Muscle of back (tissue), 13 donors: ENCODE measurements around the gene AQP10. TPM values are rescaled to one million over a fixed set of nuclear protein-coding genes. Genes with fewer than 3 reads are reported as not detected.
"Not testable (repeated sequence)": the region's sequence is repeated elsewhere in the genome, so short reads cannot be mapped to it uniquely, and the experiment has no call there.

ENCODE experiments used
- DNase-seq, 3 donors: peaks; one replicate each; pipeline versions ENCODE4 v3.0.0 to v3.0.0-alpha.2; 2013
- long read RNA-seq, 9 donors: transcript quantifications; one replicate each; lab custom pipeline, GENCODE V29; 2026
- polyA plus RNA-seq, 10 donors: library from polyadenylated mRNA; unstranded; fragments of 120-200 nt; gene quantifications; one replicate each; pipeline ENCODE4 v1.2.1, GENCODE V29; 2013; ENCODE audit not compliant: insufficient read length in 10 of 10

Gene AQP10
- polyA plus RNA-seq: under 1 TPM in 3 of 10 donors, not detected in 7; 0.07 to 0.26 (median 0.16) TPM
- long read RNA-seq, donor 1: 0 reads
- long read RNA-seq, donor 2: 0 reads
- long read RNA-seq, donor 3: 0 reads
- long read RNA-seq, donor 4: 0 reads
- long read RNA-seq, donor 5: 0 reads
- long read RNA-seq, donor 6: 0 reads
- long read RNA-seq, donor 7: 0 reads
- long read RNA-seq, donor 8: 0 reads
- long read RNA-seq, donor 9: 0 reads

- DNase-seq: no peak
Observed at GRCh38 chr1:154320882-154321608, at the start of gene AQP10. Gene AQP10, plus strand, starts transcription at chr1:154321093. Its CDS starts 63 bp downstream, at chr1:154321156.

DNA sequence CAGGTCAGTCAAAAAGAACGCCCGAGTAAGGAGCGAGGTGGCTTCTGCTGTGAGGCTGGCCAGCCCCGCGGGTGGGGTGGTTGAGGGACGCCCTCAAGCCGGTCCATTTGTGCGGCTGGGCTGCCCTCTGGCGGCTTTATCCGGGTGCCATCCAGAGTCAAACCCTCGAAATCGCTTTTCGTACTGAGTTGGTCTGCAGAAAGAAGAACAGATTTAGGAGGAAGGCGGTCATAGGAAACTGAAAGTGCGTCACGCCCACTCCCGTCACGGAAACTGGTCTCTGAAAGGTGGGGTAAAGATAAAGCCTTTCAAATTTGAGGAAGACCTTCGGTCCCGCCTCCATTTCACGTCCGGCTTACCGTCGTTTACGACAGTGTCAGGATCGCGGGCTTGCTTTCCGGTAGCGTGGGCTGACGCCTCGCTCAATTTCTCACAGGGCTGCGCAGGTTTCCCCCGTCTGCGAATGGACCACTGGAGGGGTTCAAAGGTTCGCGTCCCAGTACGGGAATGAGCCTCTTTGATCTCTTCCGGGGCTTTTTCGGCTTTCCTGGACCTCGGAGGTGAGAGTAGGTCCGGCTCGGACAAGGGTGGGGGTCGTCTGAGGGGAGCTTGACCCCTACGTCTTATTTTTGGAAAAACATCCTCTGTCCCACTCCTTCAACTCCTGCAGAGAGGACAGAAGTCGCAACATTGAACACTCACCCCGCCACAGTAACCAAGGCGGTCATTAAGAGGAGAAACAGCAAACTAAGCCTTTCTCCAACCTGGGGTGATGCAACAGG, 48.5 kb upstream of the AQP10 start, which contains the start of gene HAX1:
Gene HAX1, plus strand, starts transcription at position 413 of the 782 bp plus-strand sequence. Its CDS starts 95 bp downstream, at position 508.
- peak; percentile 95 to 97 (median 96) for DNase-seq

- DNase-seq: peak in 1 of 3 donors; percentile 9
Observed at GRCh38 chr1:154272999-154273563, 47.8 kb upstream of the AQP10 start.

DNA sequence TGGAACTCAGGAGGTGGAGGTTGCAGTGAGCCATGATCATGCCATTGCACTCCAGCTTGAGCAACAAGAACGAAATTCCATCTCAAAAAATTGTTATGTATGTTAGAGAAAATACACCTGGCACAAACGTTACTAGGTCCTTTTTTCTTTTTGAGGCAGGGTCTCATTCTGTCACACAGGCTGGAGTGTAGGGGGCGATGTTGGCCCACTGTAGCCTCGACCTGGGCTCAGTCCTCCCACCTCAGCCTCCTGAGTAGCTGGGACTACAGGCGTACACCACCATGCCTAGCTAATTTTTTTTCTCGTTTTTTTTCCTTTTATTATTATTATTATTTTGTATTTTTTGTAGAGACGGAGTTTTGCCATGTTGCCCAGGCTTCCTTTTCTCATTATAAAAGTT, 44.1 kb upstream of the AQP10 start:
- no peak for DNase-seq

GRCh38 chr1:154287591-154287990, 33.3 kb upstream of the AQP10 start:
- DNase-seq: not testable (repeated sequence)

- no peak for DNase-seq
Observed at GRCh38 chr1:154288661-154289060, 32.2 kb upstream of the AQP10 start.

- DNase-seq: no peak
Observed at GRCh38 chr1:154290921-154291320, 30.0 kb upstream of the AQP10 start.

- DNase-seq: no peak
Observed at GRCh38 chr1:154295408-154296235, 25.3 kb upstream of the AQP10 start.

DNA sequence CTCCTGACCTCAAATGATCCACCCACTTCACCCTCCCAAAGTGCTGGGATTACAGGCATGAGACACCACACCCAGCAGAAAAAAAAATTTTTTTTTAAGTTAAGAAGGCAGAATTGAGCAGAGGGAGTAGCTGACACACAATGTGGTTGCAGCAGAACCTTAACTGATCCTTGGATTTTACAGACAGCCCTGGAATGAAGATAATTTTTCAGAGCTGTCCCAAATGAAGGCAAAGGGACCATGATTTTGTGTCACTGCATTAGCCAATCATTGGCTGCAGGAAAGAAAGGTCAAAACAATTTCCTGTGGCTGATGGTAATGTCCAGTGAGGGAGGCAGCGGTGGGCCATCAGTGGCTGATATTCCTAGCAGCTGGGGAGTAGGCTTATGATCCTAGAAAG, 19.3 kb upstream of the AQP10 start:
- no peak for DNase-seq

GRCh38 chr1:154304664-154305337, 16.1 kb upstream of the AQP10 start:
- no peak for DNase-seq

GRCh38 chr1:154306151-154306550, 14.7 kb upstream of the AQP10 start:
- DNase-seq: no peak

DNA sequence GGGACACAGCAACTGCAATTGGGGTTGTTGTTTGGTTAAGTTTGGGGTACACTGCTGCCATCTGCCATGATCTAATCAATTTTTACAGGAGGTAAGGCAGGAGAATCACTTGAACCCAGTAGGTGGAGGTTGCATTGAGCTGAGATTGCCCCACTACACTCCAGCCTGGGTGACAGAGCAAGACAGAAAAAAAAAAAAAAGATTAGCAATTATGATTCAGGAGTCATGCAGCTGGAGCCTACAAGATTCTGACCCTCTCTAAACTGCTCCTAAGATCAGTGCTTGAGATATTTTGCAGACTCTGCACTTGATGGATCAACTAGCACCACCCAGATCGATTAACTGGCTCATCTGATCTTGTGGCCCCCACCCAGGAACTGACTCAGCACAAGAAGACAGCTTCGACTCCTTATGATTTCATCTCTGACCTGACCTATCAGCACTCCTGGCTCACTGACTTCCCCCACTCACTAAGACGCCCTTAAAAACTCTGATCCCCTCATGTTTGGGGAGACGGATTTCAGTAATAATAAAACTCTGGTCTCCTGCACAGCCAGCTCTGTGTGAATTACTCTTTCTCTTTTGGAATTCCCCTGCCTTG, 13.1 kb upstream of the AQP10 start:
- DNase-seq: not testable (repeated sequence)

DNA sequence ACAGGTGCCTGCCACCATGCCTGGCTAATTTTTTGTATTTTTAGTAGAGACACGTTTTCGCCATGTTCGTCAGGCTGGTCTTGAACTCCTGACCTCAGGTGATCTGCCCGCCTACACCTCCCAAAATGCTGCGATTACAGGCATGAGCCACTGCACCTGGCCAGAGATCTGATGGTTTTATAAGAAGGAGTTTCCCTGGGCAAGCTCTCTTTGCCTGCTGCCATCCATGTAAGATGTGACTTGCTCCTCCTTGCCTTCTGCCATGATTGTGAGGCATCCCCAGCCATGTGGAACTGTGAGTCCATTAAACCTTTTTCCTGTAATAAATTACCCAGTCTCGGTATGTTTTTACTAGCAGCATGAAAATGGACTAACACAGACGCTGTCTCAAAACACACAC, 11.8 kb upstream of the AQP10 start:
- DNase-seq: not testable (repeated sequence)

GRCh38 chr1:154312229-154313065, 8.4 kb upstream of the AQP10 start:
- DNase-seq: not testable (repeated sequence)

DNA sequence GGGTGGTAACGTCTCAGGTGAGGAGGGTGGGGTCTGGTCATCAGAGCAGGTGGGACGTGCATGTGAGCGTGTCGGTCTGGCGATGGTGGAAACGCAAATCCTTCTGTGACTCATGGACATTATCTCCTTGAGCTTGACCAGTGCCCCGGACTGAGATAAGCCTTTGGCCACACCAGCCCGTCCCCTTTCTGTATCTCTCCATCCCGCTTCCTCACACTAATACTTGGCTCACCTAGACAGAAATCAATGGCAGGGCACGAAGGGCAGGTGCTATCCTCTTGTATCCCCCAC, 7.9 kb upstream of the AQP10 start:
- DNase-seq: no peak

- DNase-seq: not testable (repeated sequence)
Observed at GRCh38 chr1:154314226-154314625, 6.7 kb upstream of the AQP10 start.

DNA sequence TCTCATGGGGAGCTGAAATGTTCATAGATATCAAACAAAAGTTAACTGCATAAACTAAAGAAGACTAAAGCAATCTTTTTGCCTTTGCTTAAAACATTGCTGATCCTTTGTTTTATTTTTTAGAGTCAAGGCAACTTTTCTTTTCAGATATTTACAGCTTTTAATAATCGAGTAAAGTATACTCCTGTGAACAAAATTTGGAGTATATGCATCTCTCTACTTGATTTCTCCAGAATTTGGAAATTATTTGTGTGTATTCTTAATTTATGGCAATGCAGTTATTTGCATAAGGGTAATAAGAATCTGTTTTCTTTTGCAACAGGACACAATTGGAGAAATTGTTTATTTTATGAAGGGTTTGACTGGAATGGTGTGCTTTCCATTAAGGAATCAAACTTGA, 4.2 kb upstream of the AQP10 start:
- DNase-seq: no peak

GRCh38 chr1:154318386-154318785, 2.5 kb upstream of the AQP10 start:
- DNase-seq: no peak

- not testable (repeated sequence) for DNase-seq
Observed at GRCh38 chr1:154321609-154321934, 679 bp downstream of the AQP10 start.

GRCh38 chr1:154323493-154323892, 2.6 kb downstream of the AQP10 start:
- no peak for DNase-seq
